Non-pigmented ciliary epithelial cell (primary cell): ENCODE data around the gene CLPSL1.
A peak's percentile ranks its signal among the peaks of the same experiment; 100 is the strongest.
"Not testable (repeated sequence)": the region's sequence is repeated elsewhere in the genome, so short reads cannot be mapped to it uniquely, and the experiment has no call there.

ENCODE experiments used
- DNase-seq: peaks from one replicate; pipeline ENCODE4 v3.0.0-alpha.2; 2010; ENCODE audit warnings: low read depth

CLPSL1 gene

GRCh38 chr6:35780719-35781118 is at the start of gene CLPSL1:
Gene CLPSL1 (plus strand): TSS chr6:35781019. CDS start chr6:35781111, 92 bp downstream.
- DNase-seq: no peak

DNA sequence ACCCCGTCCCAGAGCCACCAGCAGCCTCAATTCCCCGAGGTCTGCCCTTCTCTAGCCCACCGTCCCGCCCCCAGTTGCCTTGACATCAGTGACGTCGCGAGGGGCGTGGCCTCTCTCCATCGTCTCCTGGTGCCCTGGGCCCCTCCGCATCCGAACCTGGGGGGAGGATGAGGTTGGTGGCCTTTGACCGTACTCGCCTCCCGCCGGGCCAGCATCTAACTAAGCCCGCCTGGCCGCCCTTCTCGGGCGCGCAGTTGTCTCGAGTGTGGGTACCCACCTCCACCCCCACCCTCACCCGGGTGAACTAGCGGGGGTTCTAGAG is 49.4 kb upstream of the CLPSL1 start:
- no peak for DNase-seq

DNA sequence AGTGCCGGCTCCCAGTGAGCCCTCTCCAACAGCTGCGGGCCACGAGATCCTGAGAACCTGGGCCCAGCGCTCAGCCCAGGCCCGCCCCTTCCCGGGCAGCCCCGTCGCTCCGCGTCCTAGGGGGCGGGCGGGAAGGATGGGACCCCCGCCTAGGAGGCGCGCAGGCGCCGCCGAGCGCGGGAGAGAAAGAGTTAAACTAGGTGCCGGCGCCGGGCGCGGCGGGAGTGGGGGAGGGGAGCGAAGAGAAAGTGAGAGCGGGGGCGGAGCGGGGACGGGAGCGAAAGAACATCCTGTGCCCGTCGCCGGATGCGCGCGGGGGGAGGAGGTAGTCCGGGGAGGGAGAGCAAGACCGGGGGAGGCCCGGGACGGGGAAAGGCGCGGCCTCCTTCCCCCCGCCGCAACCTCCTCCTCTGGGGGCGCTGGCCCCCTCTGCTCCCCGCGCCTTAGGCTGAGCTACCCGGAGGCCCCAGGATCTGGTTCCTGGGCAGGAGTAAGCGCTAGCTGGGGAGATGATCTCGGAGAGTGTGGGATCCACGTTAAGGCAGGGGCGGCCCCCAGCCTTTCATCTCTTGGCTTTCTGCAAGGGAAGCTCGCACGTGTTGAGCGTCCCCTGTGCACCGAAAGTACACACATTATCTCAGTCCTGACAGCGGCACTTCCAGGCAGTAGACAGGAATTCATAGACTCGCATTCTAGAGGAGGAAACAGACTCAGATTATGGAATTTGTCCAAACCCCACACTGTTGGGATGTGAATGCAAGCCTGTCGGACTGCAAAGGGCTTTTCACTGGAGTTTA is 48.9 kb upstream of the CLPSL1 start:
- DNase-seq: peak; percentile 87

DNA sequence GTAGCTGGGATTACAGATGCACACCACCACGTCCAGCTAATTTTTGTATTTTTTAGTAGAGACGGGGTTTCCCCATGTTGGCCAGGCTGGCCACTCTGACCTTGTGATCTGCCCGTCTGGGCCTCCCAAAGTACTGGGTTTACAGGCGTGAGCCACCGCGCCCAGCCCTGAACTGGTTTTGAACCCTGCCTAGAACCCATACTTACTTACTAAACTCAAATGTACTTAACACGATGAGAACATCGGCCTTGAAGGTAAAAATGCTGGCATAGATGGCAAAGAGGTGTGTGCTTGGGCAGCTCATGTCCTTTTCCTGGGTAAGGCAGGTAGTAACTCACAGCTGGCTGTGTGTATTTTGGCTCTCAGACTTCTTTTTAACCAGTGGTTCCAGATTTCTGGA is 47.2 kb upstream of the CLPSL1 start:
- DNase-seq: no peak

GRCh38 chr6:35734319-35734718 is 46.5 kb upstream of the CLPSL1 start:
- not testable (repeated sequence) for DNase-seq

- no peak for DNase-seq
Measured at GRCh38 chr6:35735452-35735851, 45.4 kb upstream of the CLPSL1 start.

GRCh38 chr6:35736253-35736894 is 44.4 kb upstream of the CLPSL1 start:
- DNase-seq: no peak

GRCh38 chr6:35736982-35737412 is 43.8 kb upstream of the CLPSL1 start, which contains the start of gene ARMC12:
Gene ARMC12 (plus strand): TSS chr6:35737032. CDS start chr6:35737109, 77 bp downstream.
- DNase-seq: no peak

DNA sequence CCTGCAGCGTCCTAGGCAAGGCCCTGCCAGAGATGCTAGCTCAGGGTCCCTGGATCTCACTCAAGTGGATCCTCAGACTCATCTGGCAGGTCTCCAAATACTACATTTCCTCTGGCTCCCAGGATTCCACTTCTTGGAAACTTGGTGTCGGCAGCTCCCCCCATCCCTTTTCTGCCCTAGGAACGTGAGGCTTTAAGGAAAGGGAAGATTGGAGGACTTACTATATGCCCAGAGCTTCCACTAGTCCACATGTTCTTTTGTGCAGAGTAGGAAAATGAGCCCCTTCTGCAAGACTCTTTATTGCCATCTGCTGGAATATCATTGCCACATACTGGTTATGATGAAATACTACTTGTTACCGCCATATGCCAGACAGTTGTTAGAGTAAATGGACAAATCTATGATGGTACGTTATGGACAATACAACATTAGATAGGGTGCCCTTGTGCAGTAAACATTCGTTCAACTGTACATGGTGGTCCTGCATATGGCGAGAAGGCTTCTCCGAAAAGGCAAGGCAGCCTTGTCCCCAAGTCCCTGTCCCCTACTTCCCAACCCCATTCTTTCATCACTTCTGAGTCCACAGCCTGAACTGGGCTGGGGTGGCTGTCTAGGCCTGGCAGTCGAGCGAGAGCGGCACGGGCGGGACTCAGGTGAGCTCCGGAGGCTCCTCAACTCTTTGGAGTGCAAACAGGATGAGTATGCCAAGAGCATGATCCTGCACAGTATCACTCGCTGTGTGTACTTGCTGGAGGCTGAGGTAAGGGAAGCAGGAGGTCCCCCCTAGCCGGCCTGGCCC is 43.2 kb upstream of the CLPSL1 start:
- no peak for DNase-seq

- DNase-seq: no peak
Measured at GRCh38 chr6:35739645-35740524, 40.9 kb upstream of the CLPSL1 start.

DNA sequence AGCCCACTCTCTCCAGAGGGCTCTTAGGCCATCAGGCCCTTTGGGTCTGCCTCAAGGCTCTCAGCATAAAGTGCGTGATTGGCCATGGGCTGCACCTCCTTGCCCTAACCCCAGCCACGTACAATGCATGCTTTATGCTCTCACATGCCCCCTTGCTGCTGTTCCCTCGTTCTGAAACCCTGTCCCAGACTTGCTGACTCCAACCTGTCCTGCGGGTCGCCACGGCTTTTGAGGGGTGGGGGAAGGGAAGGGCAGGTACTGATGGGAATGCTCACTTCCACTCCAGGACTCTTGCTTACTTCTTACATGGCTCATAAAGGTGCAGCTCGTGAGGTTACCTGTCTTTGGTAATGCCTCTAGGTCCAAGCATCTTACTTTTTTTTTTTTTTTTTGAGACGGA is 38.0 kb upstream of the CLPSL1 start:
- no peak for DNase-seq

DNA sequence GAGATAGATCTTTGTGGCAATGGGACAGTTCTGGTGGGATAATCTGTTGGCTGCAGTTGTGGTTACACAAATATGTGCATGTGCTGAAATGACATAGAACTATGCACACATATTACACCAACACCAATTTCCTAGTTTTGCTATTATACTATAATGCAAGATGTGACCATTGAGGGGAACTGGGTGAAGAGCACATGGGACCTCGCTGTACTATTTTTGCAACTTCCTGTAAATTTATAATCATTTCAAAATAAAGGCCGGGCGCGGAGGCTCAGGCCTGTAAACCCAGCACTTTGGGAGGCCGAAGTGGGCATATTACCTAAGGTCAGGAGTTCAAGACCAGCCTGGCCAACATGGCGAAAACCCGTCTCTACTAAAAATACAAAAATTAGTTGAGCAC is 35.3 kb upstream of the CLPSL1 start:
- DNase-seq: no peak

DNA sequence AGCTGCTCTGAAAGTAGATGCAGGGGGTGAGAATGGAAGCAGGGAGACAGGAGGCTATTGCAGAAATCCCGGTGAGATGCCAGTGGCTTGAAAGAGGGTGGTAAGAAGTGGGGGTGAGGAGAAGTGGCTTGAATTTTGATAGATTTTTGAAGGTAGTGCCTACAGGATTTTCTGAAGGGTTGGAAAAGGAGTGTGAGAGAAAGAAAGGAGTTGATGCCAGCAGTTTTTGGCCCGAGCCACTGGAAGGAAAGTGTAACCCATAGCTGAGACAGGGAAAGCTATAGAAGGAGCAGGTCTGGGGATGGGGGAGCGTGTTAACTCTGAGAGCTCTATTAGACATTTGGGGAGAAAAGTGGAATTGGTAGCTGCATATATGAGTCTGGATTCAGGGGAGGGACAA is 34.3 kb upstream of the CLPSL1 start:
- DNase-seq: no peak

- no peak for DNase-seq
Measured at GRCh38 chr6:35747877-35748276, 32.9 kb upstream of the CLPSL1 start.

GRCh38 chr6:35750557-35750956 is 30.3 kb upstream of the CLPSL1 start:
- DNase-seq: no peak

- DNase-seq: no peak
Measured at GRCh38 chr6:35751594-35751993, 29.2 kb upstream of the CLPSL1 start.

DNA sequence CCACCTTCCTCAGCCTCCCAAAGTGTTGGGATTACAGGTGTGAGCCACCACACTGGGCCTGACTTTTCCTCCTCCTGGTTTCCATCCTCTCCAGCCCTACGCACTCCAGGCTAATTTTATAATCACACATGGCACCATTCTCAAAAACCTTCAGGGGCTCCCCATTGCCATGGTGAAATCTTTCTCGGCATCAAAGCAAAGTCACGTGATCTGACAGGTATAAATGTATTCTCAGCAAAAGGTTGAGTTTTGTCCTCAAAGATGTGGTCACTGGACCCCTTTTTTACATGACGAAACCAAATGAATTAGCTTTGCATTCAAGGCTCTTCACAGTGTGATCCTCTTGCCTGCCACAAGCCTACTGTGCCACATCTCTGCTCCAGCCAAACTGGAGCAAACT is 28.5 kb upstream of the CLPSL1 start:
- DNase-seq: no peak

DNA sequence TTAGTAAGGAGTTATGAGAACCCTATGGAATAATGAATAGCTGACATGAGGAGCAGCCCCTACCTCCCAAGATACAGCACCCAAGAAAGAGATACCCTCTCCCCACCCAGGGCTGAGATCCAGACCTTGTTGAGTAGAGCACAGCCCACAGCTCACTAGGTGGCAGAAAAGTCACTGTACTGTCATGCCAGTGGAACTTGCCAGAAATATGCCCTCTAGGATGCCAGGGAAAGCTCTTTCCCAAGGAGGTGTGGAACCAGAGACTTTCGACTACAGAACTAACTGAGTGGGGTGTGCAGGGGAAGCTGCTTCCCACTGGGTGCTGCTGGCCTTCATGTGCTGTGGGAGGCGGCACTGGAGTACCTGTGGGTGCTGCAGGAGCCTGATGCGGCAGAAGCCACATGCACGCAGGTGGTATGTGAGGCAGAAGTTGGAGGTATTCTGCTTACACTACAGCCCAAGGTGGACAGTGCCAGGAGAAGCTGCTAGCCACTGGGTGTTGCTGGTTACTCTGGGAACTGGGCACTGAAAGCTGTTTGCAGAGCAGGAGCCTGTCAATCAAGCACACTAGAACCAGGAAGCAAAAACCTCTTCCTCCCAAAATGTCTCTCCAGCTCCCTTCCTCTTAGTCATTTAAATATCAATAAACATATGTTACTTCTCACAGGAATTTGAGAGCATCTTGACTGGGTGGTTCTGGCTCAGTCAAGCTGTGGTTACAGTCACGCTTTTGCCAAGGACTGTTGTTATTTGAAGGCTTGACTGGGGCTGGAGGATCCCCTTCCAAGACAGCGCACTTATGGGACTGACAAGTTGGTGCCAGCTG is 26.2 kb upstream of the CLPSL1 start:
- no peak for DNase-seq

- no peak for DNase-seq
Measured at GRCh38 chr6:35755278-35755924, 25.4 kb upstream of the CLPSL1 start.

GRCh38 chr6:35757456-35758123 is 23.2 kb upstream of the CLPSL1 start:
- peak; percentile 15 for DNase-seq
